ENCODE data around the gene SH3GL3.

SH3GL3 gene

DNA sequence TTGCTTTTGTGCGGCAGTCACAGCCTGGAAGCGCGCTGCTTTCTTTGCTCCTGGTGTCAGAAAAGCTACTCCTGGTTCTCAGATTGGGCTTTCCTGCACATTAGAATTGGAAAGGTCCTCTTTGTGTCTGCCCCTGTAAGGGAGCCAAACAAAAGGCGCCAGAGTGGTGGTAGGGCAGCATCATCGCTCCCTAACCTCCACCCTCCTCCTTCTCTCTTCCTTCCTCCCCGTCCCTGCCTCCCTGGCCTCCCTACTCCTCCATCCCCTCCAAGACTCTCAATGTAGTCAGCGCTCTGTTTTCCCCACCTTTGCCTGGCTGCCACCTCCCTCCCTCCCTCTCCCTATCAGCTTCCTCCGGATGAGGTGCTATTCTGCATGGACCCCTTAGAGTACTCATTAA lies 65.3 kb downstream of the SH3GL3 start:
- no peak for DNase-seq

- DNase-seq, result no peak
Observed at GRCh38 chr15:83514584-83514983, 67.4 kb downstream of the SH3GL3 start.

DNA sequence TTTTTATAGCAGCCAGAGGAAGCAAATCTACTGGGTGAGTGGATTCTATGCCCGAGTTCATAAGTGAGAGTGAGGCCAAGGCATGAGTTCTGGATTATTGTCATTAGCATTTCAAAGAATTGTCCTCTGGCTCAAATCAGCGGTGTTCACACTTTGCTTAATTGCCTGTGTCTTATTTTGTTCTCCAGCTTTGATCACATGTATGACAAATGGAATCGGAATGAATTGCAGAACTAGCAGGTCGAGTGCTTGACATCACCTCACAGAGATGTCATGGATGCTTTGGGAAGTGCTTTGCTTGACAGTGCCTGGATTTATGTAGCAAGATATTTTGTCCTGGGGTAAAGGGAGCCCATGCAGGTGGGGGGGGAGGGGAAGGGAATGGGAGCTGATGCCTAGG lies 68.0 kb downstream of the SH3GL3 start:
- DNase-seq, result no peak

- DNase-seq, result no peak
Observed at GRCh38 chr15:83516935-83517334, 69.8 kb downstream of the SH3GL3 start.

DNA sequence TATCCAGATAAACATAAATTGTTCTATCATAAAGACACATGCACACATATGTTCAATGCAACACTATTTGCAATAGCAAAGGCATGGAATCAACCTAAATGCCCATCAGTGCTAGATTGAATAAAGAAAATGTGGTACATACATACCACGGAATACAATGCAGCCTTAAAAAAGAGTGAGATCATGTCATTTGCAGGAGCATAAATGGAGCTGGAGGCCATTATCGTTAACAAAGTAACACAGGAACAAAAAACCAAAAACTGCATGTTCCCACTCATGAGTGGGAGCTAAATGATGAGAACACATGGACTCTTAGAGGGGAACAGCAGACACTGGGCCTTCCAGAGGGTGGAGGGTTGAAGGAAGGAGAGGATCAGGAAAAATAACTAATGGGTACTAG lies 79.2 kb downstream of the SH3GL3 start:
- DNase-seq, result no peak

GRCh38 chr15:83533410-83533962 lies 86.3 kb downstream of the SH3GL3 start:
- no peak for DNase-seq

DNA sequence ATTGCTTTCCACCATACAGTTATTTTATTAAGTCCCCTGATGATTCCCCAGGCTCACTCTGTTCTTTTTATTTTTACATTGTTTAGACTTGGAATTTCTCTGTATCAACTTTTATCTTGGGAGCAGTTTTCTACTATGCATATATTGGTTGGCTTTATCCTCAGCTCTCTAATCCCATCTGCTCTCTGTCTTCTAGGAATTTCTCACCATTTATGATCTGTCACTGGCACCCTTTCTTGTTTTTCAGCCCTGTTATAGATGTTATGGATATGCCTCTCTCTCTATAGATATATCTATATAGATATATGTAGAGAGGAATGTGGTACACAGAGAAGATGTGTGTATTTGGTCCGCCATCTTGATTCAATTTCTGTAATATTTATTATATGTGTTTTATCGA lies 90.5 kb downstream of the SH3GL3 start:
- no peak for DNase-seq

- no peak for DNase-seq
Observed at GRCh38 chr15:83538682-83539081, 91.5 kb downstream of the SH3GL3 start.

DNA sequence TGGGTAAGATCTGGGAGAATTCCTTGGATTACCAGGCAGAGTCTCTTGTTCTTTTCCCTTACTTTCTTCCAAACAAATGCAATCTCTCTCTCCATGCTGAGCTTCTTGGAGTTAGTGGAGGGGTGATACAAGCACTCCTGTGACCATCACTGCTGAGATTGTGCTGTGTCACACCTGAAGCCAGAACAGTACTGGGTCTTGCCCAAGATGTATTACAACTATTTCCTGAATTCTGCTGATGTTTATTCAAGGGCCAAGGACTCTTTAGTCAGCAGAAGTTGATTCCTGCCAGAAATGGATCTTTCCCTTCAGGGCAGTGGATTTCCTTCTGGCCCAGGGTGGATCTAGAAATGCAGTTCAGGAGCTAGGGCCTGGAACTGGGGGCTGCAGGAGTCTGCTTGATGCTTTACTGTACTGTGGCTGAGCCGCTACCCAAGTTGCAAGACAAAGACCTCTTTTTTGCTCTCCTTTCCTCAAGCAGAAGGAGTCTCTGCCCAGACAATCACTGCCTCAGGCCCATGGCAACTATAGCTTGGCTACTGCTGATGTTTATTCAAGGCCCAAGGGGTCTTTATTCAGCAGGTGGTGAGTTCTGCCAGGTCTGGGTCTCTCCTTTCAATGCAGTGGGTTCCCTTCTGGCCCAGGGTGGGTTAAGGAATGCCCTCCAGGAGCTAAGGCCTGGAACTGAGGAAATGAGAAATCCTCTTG lies 98.8 kb downstream of the SH3GL3 start:
- DNase-seq, result no peak

- DNase-seq, result no peak
Observed at GRCh38 chr15:83546512-83546888, 99.4 kb downstream of the SH3GL3 start.

GRCh38 chr15:83547168-83547567 lies 100.0 kb downstream of the SH3GL3 start:
- DNase-seq, result no peak

DNA sequence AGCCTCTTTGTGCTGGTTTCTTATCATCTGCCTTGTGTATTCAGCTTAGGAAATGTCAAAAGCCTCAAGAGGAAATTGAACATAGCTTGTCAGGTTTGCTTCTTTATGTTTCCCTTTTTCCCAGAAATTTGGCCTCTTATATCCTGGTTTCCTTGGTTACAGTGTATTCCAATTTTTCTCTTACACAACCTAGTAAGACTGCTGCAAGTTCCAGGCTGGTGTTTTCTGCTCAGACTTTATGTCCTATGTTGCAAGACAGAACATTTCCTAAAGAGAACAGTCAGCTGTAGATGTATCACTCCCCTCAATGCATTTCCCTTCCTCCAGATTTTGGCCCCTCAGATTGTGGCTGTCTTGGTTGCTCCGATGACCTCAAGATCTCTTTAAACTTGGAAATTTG lies 102.5 kb downstream of the SH3GL3 start:
- DNase-seq, result no peak

DNA sequence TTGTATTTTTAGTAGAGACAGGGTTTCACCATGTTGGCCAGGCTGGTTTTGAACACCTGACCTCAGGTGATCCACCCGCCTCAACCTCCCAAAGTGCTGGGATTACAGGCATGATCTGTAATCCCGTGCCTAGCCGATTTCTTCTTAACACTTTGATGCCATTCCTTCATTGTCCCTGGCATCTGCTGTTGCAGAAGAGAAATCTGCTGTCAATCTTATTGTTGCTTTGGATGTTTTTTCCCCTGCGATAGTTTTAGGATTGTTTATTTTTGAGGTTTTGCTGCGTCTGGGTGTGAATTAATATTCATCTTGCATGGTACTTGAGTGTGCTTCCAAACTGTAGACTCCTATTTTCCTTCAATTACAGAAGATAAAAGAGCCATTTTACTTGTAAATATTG lies 107.4 kb downstream of the SH3GL3 start:
- no peak for DNase-seq

GRCh38 chr15:83555383-83555782 lies 108.2 kb downstream of the SH3GL3 start:
- DNase-seq, result no peak

- DNase-seq, result no peak
Observed at GRCh38 chr15:83556068-83556467, 108.9 kb downstream of the SH3GL3 start.

GRCh38 chr15:83556754-83557153 lies 109.6 kb downstream of the SH3GL3 start:
- no peak for DNase-seq

- DNase-seq, result no peak
Observed at GRCh38 chr15:83558146-83558545, 111.0 kb downstream of the SH3GL3 start.

DNA sequence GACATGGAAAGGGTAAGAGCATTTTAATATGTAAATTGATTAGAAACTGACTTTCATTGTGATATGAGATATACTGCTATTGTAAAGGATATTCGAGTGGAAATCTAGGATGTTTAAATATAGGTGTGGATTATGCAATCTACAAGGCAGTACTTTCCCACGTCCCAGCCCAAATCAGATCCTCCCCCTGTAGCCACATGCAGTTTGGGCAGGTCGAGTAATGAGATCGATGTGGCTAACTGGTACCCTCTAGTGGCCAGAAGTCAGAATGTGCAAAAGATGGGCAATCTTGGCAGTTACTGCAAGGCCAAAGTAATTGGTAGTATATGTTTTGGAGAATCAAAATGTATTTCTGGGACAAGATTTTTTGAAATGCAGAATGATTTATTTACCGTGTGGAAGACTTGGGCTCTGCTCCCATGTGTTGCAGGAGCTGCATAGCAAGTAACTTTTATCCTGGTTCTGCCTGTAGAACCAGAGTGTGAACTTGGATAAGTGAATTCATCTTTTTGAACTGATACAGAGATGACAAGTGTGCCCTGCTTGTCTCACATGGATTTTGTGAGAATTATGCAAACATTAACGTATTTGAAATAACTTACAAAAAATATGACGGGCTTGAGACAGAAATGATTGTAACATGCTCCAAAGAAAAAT lies 112.3 kb downstream of the SH3GL3 start:
- DNase-seq, result no peak

DNA sequence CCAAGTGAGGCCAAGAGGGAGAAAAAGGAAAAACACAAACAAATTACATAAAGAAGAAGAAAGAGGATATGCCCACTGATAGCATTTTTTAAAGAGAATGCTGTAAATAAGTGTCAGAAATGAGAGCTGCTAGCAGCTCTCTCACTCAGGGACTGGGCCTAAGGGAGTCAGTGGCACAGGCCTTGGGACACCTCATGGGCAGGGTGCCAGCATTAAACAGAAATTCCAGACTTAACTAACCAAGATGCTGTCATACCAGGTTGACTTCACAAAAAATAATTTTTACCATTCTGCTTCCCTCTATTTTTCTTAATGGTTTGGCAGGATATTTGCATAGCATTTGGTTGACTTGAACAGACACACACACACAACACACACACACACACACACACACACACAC lies 114.5 kb downstream of the SH3GL3 start:
- no peak for DNase-seq

- DNase-seq, result no peak
Observed at GRCh38 chr15:83565138-83565537, 118.0 kb downstream of the SH3GL3 start.

DNA sequence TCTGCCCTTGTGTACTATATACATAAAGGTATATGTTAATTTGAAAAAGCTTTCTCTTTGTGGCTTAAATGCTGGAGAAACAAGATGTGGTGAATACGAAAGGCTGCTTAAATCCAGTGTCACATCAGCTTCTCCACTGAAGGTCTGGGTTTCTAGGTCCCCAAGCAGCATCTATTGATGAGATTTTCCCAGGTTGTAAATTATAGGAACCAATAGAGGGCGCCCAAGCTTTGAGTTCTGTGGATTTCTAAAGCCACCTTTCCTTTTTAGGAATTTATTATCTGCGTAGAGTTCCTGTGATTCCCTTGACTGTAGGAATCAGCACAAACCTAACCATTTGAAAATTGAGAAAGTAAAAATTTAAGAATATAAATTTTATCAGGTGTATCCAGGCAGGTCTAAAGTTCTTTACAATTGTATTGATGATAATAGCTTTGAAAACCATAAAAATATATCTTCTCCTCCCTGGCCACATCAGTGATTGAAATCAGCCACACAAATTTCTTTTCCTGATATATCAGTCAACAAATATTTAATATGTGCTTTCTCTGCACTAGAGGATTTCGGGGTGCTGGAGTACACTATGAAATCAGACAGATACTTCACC lies 118.5 kb downstream of the SH3GL3 start:
- DNase-seq, result no peak

- no peak for DNase-seq
Observed at GRCh38 chr15:83567318-83567717, 120.2 kb downstream of the SH3GL3 start.

DNA sequence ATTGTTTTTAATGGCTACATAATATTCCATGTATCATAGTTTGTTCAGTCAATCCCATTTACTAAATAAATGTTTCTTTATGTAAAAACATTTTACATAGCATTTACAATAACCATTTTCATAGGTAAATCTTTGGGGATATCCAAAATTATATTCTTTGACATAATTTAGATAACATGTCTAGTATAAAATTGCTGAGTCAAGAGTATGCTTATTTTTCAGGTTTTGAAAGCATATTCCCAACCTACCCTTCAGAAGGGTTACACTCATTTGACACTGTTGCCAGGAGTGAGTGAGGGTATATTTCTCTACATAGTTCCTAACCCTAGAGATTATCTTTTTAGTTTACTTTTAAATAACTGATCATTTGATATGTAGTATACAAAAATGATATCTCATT lies 122.2 kb downstream of the SH3GL3 start:
- no peak for DNase-seq

DNA sequence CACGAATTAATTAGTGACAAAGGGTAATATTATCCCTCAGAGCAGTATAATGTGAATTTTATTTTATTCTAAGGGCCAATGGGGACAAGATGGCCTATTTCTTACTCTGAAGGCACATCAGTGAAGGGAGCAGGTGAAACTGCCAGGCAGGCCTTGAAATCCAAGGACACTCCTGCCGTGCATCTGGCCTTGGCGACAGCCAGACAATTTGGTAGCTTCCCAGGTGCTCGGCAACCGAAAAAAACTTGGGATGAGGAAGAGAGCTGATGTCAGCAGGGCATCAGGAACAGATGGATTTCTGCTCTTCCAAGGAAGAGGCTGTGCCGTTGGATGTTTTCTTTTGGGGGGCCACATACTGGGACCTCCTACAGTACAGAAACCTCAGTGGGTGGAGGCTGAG lies 123.6 kb downstream of the SH3GL3 start:
- no peak for DNase-seq
